H1 (cell line): ENCODE results near the gene RELN. TPM values are rescaled to one million over a fixed set of nuclear protein-coding genes. Genes with fewer than 3 reads are reported as not detected.

Source experiments
- CTCF ChIA-PET: fragments of 300-600 bp; sonication (Branson Sonifier 250); formaldehyde crosslinking; loops from one replicate; lab custom pipeline; 2021; ENCODE audit not compliant: partially characterized antibody; lab: Charles Lee
- POLR2A ChIA-PET: fragments of 300-600 bp; sonication (Branson Sonifier 250); formaldehyde crosslinking; loops from one replicate; lab custom pipeline; 2021; ENCODE audit warnings: inconsistent platforms; ENCODE audit not compliant: partially characterized antibody; lab: Charles Lee
- DNase-seq, 2 experiments: peaks; one replicate each; pipeline versions ENCODE4 v3.0.0 to v3.0.0-alpha.2; 2010 to 2022; ENCODE audit warnings: low spot score in 2 of 2, low read depth in 1 of 2, mixed read lengths in 1 of 2
- FAIRE-seq: peaks from 2 replicates; lab custom pipeline; 2011; peaks lifted over from hg19 to GRCh38; lab: Jason Lieb, UNC
- H2AFZ ChIP-seq: 2 replicates; pipeline ENCODE4 v1.8.1; 2012; ENCODE audit warnings: low read length, inconsistent platforms
- H2AK5ac ChIP-seq: 2 replicates; pipeline ENCODE4 v1.6.1; 2013; ENCODE audit warnings: low read depth, low read length
- H2BK120ac ChIP-seq: replicated peaks from 2 replicates; pipeline ENCODE3; 2013; ENCODE audit warnings: low read depth, low read length, inconsistent platforms
- H2BK12ac ChIP-seq: 2 replicates; pipeline ENCODE4 v1.6.1; 2013; ENCODE audit warnings: low read depth, low read length
- H2BK15ac ChIP-seq: 2 replicates; pipeline ENCODE4 v1.6.1; 2013; ENCODE audit warnings: low read length
- H2BK20ac ChIP-seq: 2 replicates; pipeline ENCODE4 v1.6.1; 2013; ENCODE audit warnings: low read length
- H2BK5ac ChIP-seq: 2 replicates; pipeline ENCODE4 v1.6.1; 2013; ENCODE audit warnings: low read depth, low read length
- H3K14ac ChIP-seq: 2 replicates; pipeline ENCODE4 v1.6.1; 2013; ENCODE audit warnings: inconsistent platforms; ENCODE audit not compliant: insufficient read length
- H3K18ac ChIP-seq: 2 replicates; pipeline ENCODE4 v1.6.1; 2013; ENCODE audit warnings: low read length; ENCODE audit errors: extremely low read depth
- H3K23ac ChIP-seq: 2 replicates; pipeline ENCODE4 v1.6.1; 2013; ENCODE audit warnings: inconsistent platforms; ENCODE audit not compliant: insufficient read length
- H3K23me2 ChIP-seq: 2 replicates; pipeline ENCODE4 v1.6.1; 2013; ENCODE audit warnings: low read depth, low read length
- H3K27ac ChIP-seq: 2 replicates; pipeline ENCODE4 v1.6.1; 2011; ENCODE audit warnings: low read depth, low read length, inconsistent platforms
- H3K27me3 ChIP-seq, 4 experiments: replicated peaks in 1 of 4; 1 replicate in 1 of 4; 2 replicates in 3 of 4; pipeline versions ENCODE4 v1.6.1 to v1.8.1; 2011 to 2013; ENCODE audit warnings: low read length in 3 of 4, mild to moderate bottlenecking in 3 of 4, inconsistent platforms in 2 of 4, mixed read lengths in 2 of 4, moderate library complexity in 1 of 4; ENCODE audit not compliant: control insufficient read depth in 3 of 4, insufficient read depth in 3 of 4; ENCODE audit errors: extremely low read depth in 1 of 4
- H3K36me3 ChIP-seq, 4 experiments: 2 replicates each; pipeline versions ENCODE4 v1.6.1 to v1.8.1; 2011 to 2013; ENCODE audit warnings: mild to moderate bottlenecking in 4 of 4, low read length in 3 of 4, moderate library complexity in 2 of 4, control low read depth in 1 of 4, inconsistent platforms in 1 of 4; ENCODE audit not compliant: insufficient read depth in 4 of 4, control insufficient read depth in 2 of 4
- H3K4ac ChIP-seq: replicated peaks from 2 replicates; pipeline ENCODE3; 2013; ENCODE audit warnings: low read length, low read depth, mixed read lengths, inconsistent platforms; ENCODE audit not compliant: insufficient read length
- H3K4me1 ChIP-seq, 4 experiments: replicated peaks in 1 of 4; 1 replicate in 1 of 4; 2 replicates in 3 of 4; pipeline versions ENCODE4 v1.6.1 to v1.8.1; 2011 to 2013; ENCODE audit warnings: low read length in 3 of 4, inconsistent platforms in 2 of 4, mixed read lengths in 1 of 4; ENCODE audit not compliant: insufficient read depth in 4 of 4, control insufficient read depth in 3 of 4
- H3K4me2 ChIP-seq, 2 experiments: 2 replicates each; pipeline versions ENCODE4 v1.6.1 to v1.8.1; 2011 to 2013; ENCODE audit warnings: low read depth in 2 of 2, low read length in 2 of 2, control low read depth in 1 of 2, inconsistent platforms in 1 of 2, mild to moderate bottlenecking in 1 of 2; ENCODE audit not compliant: insufficient read depth in 1 of 2
- H3K4me3 ChIP-seq, 4 experiments: fragments of 200-600, 300-600 bp in 1 of 4; sonication (generic), shearing (Covaris generic), sonication (Bioruptor Twin) in 1 of 4; 2 replicates each; pipeline versions ENCODE4 v1.5.1 to v1.8.1; 2011 to 2016; ENCODE audit warnings: low read length in 4 of 4, low read depth in 3 of 4, control low read depth in 2 of 4, inconsistent platforms in 2 of 4, mild to moderate bottlenecking in 2 of 4, mixed read lengths in 1 of 4, moderate library complexity in 1 of 4; ENCODE audit not compliant: insufficient read depth in 2 of 4; ENCODE audit errors: extremely low read depth in 1 of 4
- H3K56ac ChIP-seq: replicated peaks from 2 replicates; pipeline ENCODE3; 2013; ENCODE audit warnings: low read depth, mild to moderate bottlenecking, mixed read lengths, low read length, inconsistent platforms; ENCODE audit not compliant: insufficient read length
- H3K79me1 ChIP-seq: 2 replicates; pipeline ENCODE4 v1.6.1; 2013; ENCODE audit warnings: low read depth, low read length, control low read depth
- H3K79me2 ChIP-seq, 2 experiments: 2 replicates each; pipeline versions ENCODE4 v1.6.1 to v1.8.1; 2012 to 2013; ENCODE audit warnings: low read length in 2 of 2, mild to moderate bottlenecking in 2 of 2, inconsistent platforms in 1 of 2; ENCODE audit not compliant: insufficient read depth in 2 of 2, control insufficient read depth in 1 of 2
- H3K9ac ChIP-seq, 4 experiments: replicated peaks in 1 of 4; 1 replicate in 1 of 4; 2 replicates in 3 of 4; pipeline versions ENCODE4 v1.6.1 to v1.8.1; 2011 to 2013; ENCODE audit warnings: low read depth in 3 of 4, low read length in 3 of 4, control low read depth in 2 of 4, mild to moderate bottlenecking in 2 of 4, moderate library complexity in 2 of 4, inconsistent platforms in 1 of 4; ENCODE audit errors: extremely low read depth in 1 of 4
- H3K9me3 ChIP-seq, 2 experiments: 2 replicates each; pipeline versions ENCODE4 v1.6.1 to v1.8.1; 2012 to 2013; ENCODE audit warnings: mild to moderate bottlenecking in 2 of 2, moderate library complexity in 2 of 2, control low read depth in 1 of 2, inconsistent platforms in 1 of 2, low read depth in 1 of 2, low read length in 1 of 2, mixed read lengths in 1 of 2; ENCODE audit not compliant: insufficient read depth in 2 of 2
- H4K20me1 ChIP-seq, 2 experiments: replicated peaks in 1 of 2; 2 replicates each; pipeline versions ENCODE3 to v1.8.1; 2011 to 2013; ENCODE audit warnings: inconsistent platforms in 2 of 2, low read length in 2 of 2, mild to moderate bottlenecking in 1 of 2; ENCODE audit not compliant: insufficient read depth in 2 of 2, control insufficient read depth in 1 of 2
- H4K5ac ChIP-seq: 2 replicates; pipeline ENCODE4 v1.6.1; 2013; ENCODE audit warnings: low read length, low read depth, mixed read lengths, inconsistent platforms; ENCODE audit not compliant: insufficient read length
- H4K8ac ChIP-seq: 2 replicates; pipeline ENCODE4 v1.8.0; 2013; ENCODE audit warnings: mild to moderate bottlenecking, moderate library complexity, low read length, inconsistent platforms; ENCODE audit not compliant: insufficient read depth; ENCODE audit errors: extremely low read depth
- H4K91ac ChIP-seq: replicated peaks from 2 replicates; pipeline ENCODE3; 2013; ENCODE audit warnings: low read length, mixed read lengths, inconsistent platforms; ENCODE audit not compliant: insufficient read length
- BCL11A ChIP-seq, 2 experiments: IDR thresholded peaks; one replicate each; pipeline ENCODE4 v1.6.1; 2011; ENCODE audit warnings: low read depth in 2 of 2, low read length in 2 of 2, mild to moderate bottlenecking in 2 of 2
- CBX5 ChIP-seq: fragments of 300-800, 300-1000 bp; sonication (generic); IDR thresholded peaks from 2 replicates; pipeline ENCODE4 v1.7.1; 2016; ENCODE audit warnings: antibody characterized with exemption, low read length, low read depth
- CREB1 ChIP-seq: IDR thresholded peaks from 2 replicates; pipeline ENCODE4 v1.6.1; 2012; ENCODE audit warnings: inconsistent platforms
- CTBP2 ChIP-seq: IDR thresholded peaks from 2 replicates; pipeline ENCODE4 v1.7.0; 2011; ENCODE audit warnings: borderline replicate concordance, mild to moderate bottlenecking, moderate library complexity, mixed read lengths, low read length; ENCODE audit not compliant: insufficient read depth, insufficient read length
- EP300 ChIP-seq, 2 experiments: IDR thresholded peaks; 1 replicate in 1 of 2; 2 replicates in 1 of 2; pipeline ENCODE4 v1.6.1; 2011 to 2012; ENCODE audit warnings: low read depth in 2 of 2, low read length in 2 of 2, mild to moderate bottlenecking in 2 of 2, borderline replicate concordance in 1 of 2, inconsistent platforms in 1 of 2, moderate library complexity in 1 of 2
- EZH2 ChIP-seq: fragments of 200-600 bp; sonication (generic); IDR thresholded peaks from 2 replicates; pipeline ENCODE4 v1.7.1; 2012; ENCODE audit warnings: low read depth, mild to moderate bottlenecking, moderate library complexity, low read length, inconsistent platforms; ENCODE audit not compliant: severe bottlenecking
- FOSL1 ChIP-seq: IDR thresholded peaks from 2 replicates; pipeline ENCODE4 v1.6.1; 2011; ENCODE audit warnings: mild to moderate bottlenecking, low read depth, low read length, moderate library complexity; ENCODE audit not compliant: insufficient read depth
- JUN ChIP-seq: IDR thresholded peaks from 2 replicates; pipeline ENCODE4 v1.6.1; 2011; ENCODE audit warnings: low read depth, mild to moderate bottlenecking, improper control_type of control experiment, low read length
- JUND ChIP-seq: IDR thresholded peaks from 2 replicates; pipeline ENCODE4 v1.6.1; 2011; ENCODE audit warnings: mild to moderate bottlenecking, improper control_type of control experiment, low read length
- POLR2AphosphoS5 ChIP-seq: IDR thresholded peaks from 2 replicates; pipeline ENCODE4 v1.6.1; 2011; ENCODE audit warnings: low read depth, low read length
- SIRT6 ChIP-seq: IDR thresholded peaks from one replicate; pipeline ENCODE4 v1.7.1; 2012; ENCODE audit warnings: low read length, inconsistent platforms
- WGBS, 2 experiments: shearing (Covaris generic) in 1 of 2; methylation state at CpG; one replicate each; pipeline versions ENCODE4 v1.1.6 to v1.1.7; 2013 to 2015; ENCODE audit warnings: low lambda C conversion rate in 2 of 2, mixed read lengths in 2 of 2, inconsistent platforms in 1 of 2, low coverage in 1 of 2, missing lambda C conversion rate in 1 of 2; ENCODE audit not compliant: insufficient replicate concordance in 2 of 2, insufficient coverage in 1 of 2, insufficient read length in 1 of 2; ENCODE audit errors: extremely low coverage in 1 of 2, missing lambda C conversion rate in 1 of 2; 5-methylcytosine and 5-hydroxymethylcytosine counted together
- polyA plus RNA-seq, 7 experiments: library from polyadenylated mRNA; depleted of rRNA in 3 of 7; stranded (reverse) in 5 of 7; unstranded in 2 of 7; fragments of >200 nt in 5 of 7; fragments of 200-250 nt in 2 of 7; gene quantifications; 1 replicate in 5 of 7; 2 replicates in 1 of 7; 4 replicates in 1 of 7; pipeline versions ENCODE4 v1.2.1 to v1.2.3, GENCODE V29; 2011 to 2013; ENCODE audit warnings: missing spikeins in 2 of 7, mixed read lengths in 2 of 7
- total RNA-seq: library from RNA; stranded (reverse); fragmentation: NEBNext Ultra II Directional; extraction: Animal tissue kit (Norgen Biotek cat#: 25700); gene quantifications from 2 replicates; pipeline ENCODE4 v1.2.1, GENCODE V29; 2021
- TF ChIP-seq, protein P1 (sequence below), 3 experiments: IDR thresholded peaks; 1 replicate in 2 of 3; 2 replicates in 1 of 3; pipeline versions ENCODE4 v1.5.1 to v1.6.1; 2011; ENCODE audit warnings: low read length in 3 of 3, mild to moderate bottlenecking in 3 of 3, inconsistent platforms in 2 of 3, low read depth in 1 of 3, moderate library complexity in 1 of 3; ENCODE audit not compliant: insufficient read depth in 1 of 3; ENCODE audit errors: control extremely low read depth in 1 of 3

Gene RELN
- total and polyA plus RNA-seq, 2 of the 8 experiments (the other 6 are each of a cell fraction or from before 2014, with no cell fraction given): 0.03 to 0.07 TPM

DNA sequence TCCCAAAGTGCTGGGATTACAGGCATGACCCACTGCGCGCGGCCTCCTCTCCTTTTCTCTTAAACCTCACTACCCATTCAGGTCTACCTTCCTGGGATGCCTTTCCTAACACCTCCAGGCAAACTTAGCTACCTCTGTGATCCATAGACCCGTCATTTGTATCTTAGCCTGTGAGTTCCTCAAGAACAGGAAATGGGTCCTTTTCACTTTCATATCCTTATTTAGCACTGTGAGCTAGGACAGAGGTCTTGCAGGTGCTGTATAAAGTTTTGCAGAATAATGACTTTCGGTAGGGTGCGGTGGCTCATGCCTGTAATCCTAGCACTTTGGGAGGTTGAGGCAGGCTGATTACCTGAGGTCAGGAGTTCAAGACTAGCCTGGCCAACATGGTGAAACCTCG lies 215.7 kb downstream of the RELN start:
- Histone ChIP-seq H2BK15ac (no peak overlapping the region), H2AFZ (no peak overlapping the region), H2BK5ac (no peak overlapping the region), H4K5ac (no peak overlapping the region), H3K56ac (no peak overlapping the region), H3K14ac (no peak overlapping the region), H3K4ac (no peak overlapping the region), H2BK12ac (no peak overlapping the region), H3K23me2 (0 out of 2 replicates have a peak, but pooled peaks cover 1% of the 10 kb centered on the region), H2AK5ac (no peak overlapping the region), H4K20me1 (no peaks in the 10 kb centered on the region), H3K79me2 (no peaks in the 10 kb centered on the region), H3K18ac (no peak overlapping the region), H3K4me3 (no peak overlapping the region), H4K91ac (no peak overlapping the region), H2BK20ac (no peak overlapping the region), H3K27ac (no peak overlapping the region), H4K8ac (no peak overlapping the region), H3K4me1 (no peaks in the 10 kb centered on the region), H3K4me2 (no peak overlapping the region), H3K9ac (no peak overlapping the region), H3K36me3 (no peaks in the 10 kb centered on the region), H2BK120ac (no peak overlapping the region), H3K23ac (no peak overlapping the region), H3K27me3 (no peaks in the 10 kb centered on the region), H3K9me3 (no peaks in the 10 kb centered on the region), H3K79me1 (no peaks in the 10 kb centered on the region)
- 90% methylated on average over 7 of the region's 7 CpGs; no CpG with 5 or more reads in 1 of the 2 experiments for WGBS, 2 experiments
- FAIRE-seq (no peak), DNase-seq (no peak)
- ChIA-PET CTCF (no interaction called here), POLR2A (no interaction called here)
- TF ChIP-seq JUND (no peak), EP300 (IDR thresholded peaks at IDR 0.05; ENCODE audit: borderline replicate concordance in 1 of 2, low read depth in 2 of 2, low read length in 2 of 2) (no peak), SIRT6 (no peak), EZH2 (no peak), CREB1 (no peak), CBX5 (no peak), BCL11A (IDR thresholded peaks at IDR 0.05; ENCODE audit: low read depth in 2 of 2, low read length in 2 of 2) (no peak), FOSL1 (no peak), POLR2AphosphoS5 (no peak), CTBP2 (no peak), JUN (no peak)
- TF ChIP-seq, protein P1, sequence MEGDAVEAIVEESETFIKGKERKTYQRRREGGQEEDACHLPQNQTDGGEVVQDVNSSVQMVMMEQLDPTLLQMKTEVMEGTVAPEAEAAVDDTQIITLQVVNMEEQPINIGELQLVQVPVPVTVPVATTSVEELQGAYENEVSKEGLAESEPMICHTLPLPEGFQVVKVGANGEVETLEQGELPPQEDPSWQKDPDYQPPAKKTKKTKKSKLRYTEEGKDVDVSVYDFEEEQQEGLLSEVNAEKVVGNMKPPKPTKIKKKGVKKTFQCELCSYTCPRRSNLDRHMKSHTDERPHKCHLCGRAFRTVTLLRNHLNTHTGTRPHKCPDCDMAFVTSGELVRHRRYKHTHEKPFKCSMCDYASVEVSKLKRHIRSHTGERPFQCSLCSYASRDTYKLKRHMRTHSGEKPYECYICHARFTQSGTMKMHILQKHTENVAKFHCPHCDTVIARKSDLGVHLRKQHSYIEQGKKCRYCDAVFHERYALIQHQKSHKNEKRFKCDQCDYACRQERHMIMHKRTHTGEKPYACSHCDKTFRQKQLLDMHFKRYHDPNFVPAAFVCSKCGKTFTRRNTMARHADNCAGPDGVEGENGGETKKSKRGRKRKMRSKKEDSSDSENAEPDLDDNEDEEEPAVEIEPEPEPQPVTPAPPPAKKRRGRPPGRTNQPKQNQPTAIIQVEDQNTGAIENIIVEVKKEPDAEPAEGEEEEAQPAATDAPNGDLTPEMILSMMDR (IDR thresholded peaks at IDR 0.05; ENCODE audit: control extremely low read depth in 1 of 3, insufficient read depth in 1 of 3, low read depth in 1 of 3, low read length in 3 of 3): no peak
